Panc1 (cell line): ENCODE measurements around the gene GRM7. TPM values are rescaled to one million over a fixed set of nuclear protein-coding genes. Genes with fewer than 3 reads are reported as not detected.

Experiments used
- ATAC-seq: fragments of 200-7000 bp; cut with Tn5 transposase; 2 replicates; pipeline ENCODE4 v1.9.1; 2020; ENCODE audit warnings: mild to moderate bottlenecking, moderate library complexity
- BruUV-seq: library from RNA; stranded (reverse); fragments of 400-500 nt; replicated peaks from 2 replicates; lab custom pipeline; 2021; lab: Mats Ljungman, UMichigan
- CTCF ChIA-PET: fragments of 300-600 bp; sonication (Branson Sonifier 250); formaldehyde crosslinking; loops from one replicate; lab custom pipeline; 2022; ENCODE audit warnings: antibody characterized with exemption; lab: Charles Lee
- POLR2A ChIA-PET: fragments of 300-600 bp; sonication (Branson Sonifier 250); formaldehyde crosslinking; loops from one replicate; lab custom pipeline; 2022; ENCODE audit warnings: antibody characterized with exemption; lab: Charles Lee
- DNase-seq: peaks from one replicate; pipeline ENCODE4 v3.0.0-alpha.2; 2010; ENCODE audit warnings: low read depth, low spot score
- H3K27ac ChIP-seq: 2 replicates; pipeline ENCODE4 v1.5.1; 2011; ENCODE audit warnings: mild to moderate bottlenecking, low read length, inconsistent platforms
- H3K27me3 ChIP-seq: fragments of 200-500 bp; sonication (Bioruptor generic); 2 replicates; pipeline ENCODE4 v1.6.0; 2014; ENCODE audit warnings: low read length, inconsistent platforms; ENCODE audit not compliant: control insufficient read depth, insufficient read depth
- H3K36me3 ChIP-seq: fragments of 200-500 bp; sonication (Bioruptor generic); 2 replicates; pipeline ENCODE4 v1.5.1; 2014; ENCODE audit warnings: inconsistent platforms, mild to moderate bottlenecking, low read length, moderate library complexity; ENCODE audit not compliant: control insufficient read depth, insufficient read depth
- H3K4me1 ChIP-seq: 2 replicates; pipeline ENCODE4 v1.5.1; 2011; ENCODE audit warnings: inconsistent platforms, mild to moderate bottlenecking, low read length, moderate library complexity; ENCODE audit not compliant: control insufficient read depth, insufficient read depth
- H3K4me3 ChIP-seq, 2 experiments: 2 replicates each; pipeline ENCODE4 v1.5.1; 2011 to 2012; ENCODE audit warnings: low read depth in 2 of 2, low read length in 2 of 2, mild to moderate bottlenecking in 2 of 2, inconsistent platforms in 1 of 2, moderate library complexity in 1 of 2
- H3K9me3 ChIP-seq: fragments of 200-500 bp; sonication (Bioruptor generic); 2 replicates; pipeline ENCODE4 v1.5.1; 2014; ENCODE audit warnings: low read depth, mild to moderate bottlenecking, inconsistent platforms, low read length, moderate library complexity; ENCODE audit not compliant: control insufficient read depth, insufficient read depth
- CTCF ChIP-seq: fragments of 450-650 bp; IDR thresholded peaks from 2 replicates; pipeline ENCODE4 v1.5.1; 2017; ENCODE audit warnings: mild to moderate bottlenecking
- POLR2AphosphoS5 ChIP-seq: IDR thresholded peaks from 2 replicates; pipeline ENCODE4 v1.6.1; 2012; ENCODE audit warnings: mild to moderate bottlenecking, low read depth, low read length, moderate library complexity
- REST ChIP-seq, 2 experiments: IDR thresholded peaks; 2 replicates each; pipeline ENCODE4 v1.6.1; 2011 to 2012; ENCODE audit warnings: low read depth in 2 of 2, control low read depth in 1 of 2, low read length in 1 of 2, mild to moderate bottlenecking in 1 of 2, moderate library complexity in 1 of 2; ENCODE audit not compliant: insufficient read depth in 1 of 2
- SIN3A ChIP-seq: IDR thresholded peaks from 2 replicates; pipeline ENCODE4 v1.6.1; 2012; ENCODE audit warnings: low read depth, mild to moderate bottlenecking, low read length, moderate library complexity, borderline replicate concordance; ENCODE audit not compliant: insufficient read depth
- TCF7L2 ChIP-seq: IDR thresholded peaks from 2 replicates; pipeline ENCODE4 v1.6.1; 2011; ENCODE audit warnings: mild to moderate bottlenecking, low read depth, low read length, inconsistent platforms
- in situ Hi-C: cut with HindIII; loops from 2 replicates; pipeline ENCODE4 v1.10.0; 2016; ENCODE audit warnings: low sequenced_read_pairs, low pct_unique_long_range_greater_than_20kb
- intact Hi-C: fragments of 100-400 bp; cut with micrococcal nuclease; formaldehyde crosslinking; loops from one replicate; pipeline ENCODE4 v1.10.0; 2022; ENCODE audit not compliant: unreplicated experiment
- total RNA-seq: library from RNA; stranded (reverse); gene quantifications from one replicate; pipeline ENCODE4 v1.2.1, GENCODE V29; 2021; ENCODE audit not compliant: unreplicated experiment

The GRM7 gene
- total RNA-seq, 1 experiment from 2014 or later, result not detected

- no peak for TF ChIP-seq TCF7L2
- no peak for TF ChIP-seq SIN3A
- no peak for TF ChIP-seq POLR2AphosphoS5
- no peak for TF ChIP-seq CTCF
- no peak for TF ChIP-seq REST (IDR thresholded peaks at IDR 0.05; ENCODE audit: insufficient read depth in 1 of 2, low read depth in 2 of 2, low read length in 1 of 2)
- Histone ChIP-seq H3K27ac (no peak overlapping the region), H3K27me3 (no peaks in the 10 kb centered on the region), H3K4me3 (no peak overlapping the region), H3K36me3 (no peaks in the 10 kb centered on the region), H3K4me1 (no peaks in the 10 kb centered on the region), H3K9me3 (no peaks in the 10 kb centered on the region)
- intact Hi-C loops (no loop called here), in situ Hi-C loops (no loop called here)
- no peak for DNase-seq
- no TSS peak for BruUV-seq
- POLR2A ChIA-PET, result no interaction called here
- CTCF ChIA-PET, result no interaction called here
- ATAC-seq, result no peak
Measured at GRCh38 chr3:7290077-7290825, 429.3 kb downstream of the GRM7 start.

GRCh38 chr3:7292362-7292761, 431.4 kb downstream of the GRM7 start:
- ChIA-PET POLR2A (no interaction called here), CTCF (no interaction called here)
- ATAC-seq (no peak), DNase-seq (no peak)
- Histone ChIP-seq H3K9me3 (no peaks in the 10 kb centered on the region), H3K4me1 (no peaks in the 10 kb centered on the region), H3K4me3 (no peak overlapping the region), H3K36me3 (no peaks in the 10 kb centered on the region), H3K27me3 (no peaks in the 10 kb centered on the region), H3K27ac (no peak overlapping the region)
- in situ Hi-C loops (no loop called here), intact Hi-C loops (no loop called here)
- BruUV-seq, result no TSS peak
- TF ChIP-seq TCF7L2 (no peak), SIN3A (no peak), POLR2AphosphoS5 (no peak), REST (IDR thresholded peaks at IDR 0.05; ENCODE audit: insufficient read depth in 1 of 2, low read depth in 2 of 2, low read length in 1 of 2) (no peak), CTCF (no peak)
